GM18508 (cell line): Measurements from ENCODE around the gene CAMSAP1.

Experiments used
- ATAC-seq: cut with Tn5 transposase; IDR thresholded peaks from one replicate; pipeline ENCODE4 v1.9.1; 2021; ENCODE audit warnings: moderate number of reproducible peaks; ENCODE audit not compliant: insufficient read depth, unreplicated experiment

Gene CAMSAP1

DNA sequence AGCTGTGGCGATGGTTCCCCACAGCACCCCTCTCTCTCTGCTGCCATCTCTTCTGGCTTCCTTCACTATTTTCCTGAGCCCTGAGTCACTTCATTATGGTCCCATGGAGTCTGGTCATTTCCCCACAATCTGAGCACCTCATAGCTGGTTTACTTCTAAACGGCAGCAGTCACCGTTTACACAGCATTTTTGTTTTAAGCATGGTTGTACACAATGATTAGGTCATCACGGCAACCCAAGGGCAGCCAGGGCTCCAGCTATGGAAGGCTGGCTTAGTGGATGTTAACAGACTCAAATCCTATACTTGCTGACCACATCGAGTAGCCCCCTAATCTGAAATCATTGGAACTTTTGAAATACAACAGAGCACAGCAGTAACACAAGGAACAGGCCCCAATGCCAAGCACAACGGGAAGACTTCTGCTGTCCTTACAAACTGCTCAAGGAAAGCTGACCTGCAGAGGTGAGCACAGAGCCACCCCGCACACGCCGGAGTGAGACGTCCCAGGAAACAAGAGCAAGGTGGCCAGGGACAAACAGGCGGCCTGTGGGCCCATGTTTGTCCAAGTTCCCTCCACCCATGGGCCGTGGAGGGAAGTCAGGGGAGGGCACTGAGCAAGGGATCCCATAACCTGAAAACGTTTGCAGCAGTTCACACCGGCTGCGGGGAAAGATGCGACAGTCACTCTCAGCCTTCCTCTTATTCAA is 22.9 kb downstream of the CAMSAP1 start:
- no peak for ATAC-seq

- ATAC-seq: no peak
Measured at GRCh38 chr9:135883410-135884089, 23.8 kb downstream of the CAMSAP1 start.

DNA sequence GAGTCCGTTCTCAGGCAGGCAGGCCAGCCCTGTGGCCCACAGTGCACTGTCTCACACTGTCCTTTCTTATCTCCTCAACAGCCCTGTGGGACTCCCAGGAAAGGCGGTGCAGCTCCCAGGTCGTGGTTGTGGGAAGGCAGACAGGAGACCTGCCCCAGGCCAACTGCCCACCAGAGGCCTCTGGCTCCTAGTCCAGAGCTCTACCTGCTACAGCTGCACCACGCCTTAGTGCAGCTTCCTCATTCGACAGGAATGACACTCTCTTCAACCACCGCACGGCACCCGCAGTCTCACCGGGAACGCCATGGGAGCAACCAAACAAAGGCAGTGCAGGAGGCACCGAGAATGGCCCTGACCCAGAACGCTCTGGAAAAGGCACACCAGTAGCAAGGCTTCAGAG is 25.3 kb downstream of the CAMSAP1 start:
- no peak for ATAC-seq

- no peak for ATAC-seq
Measured at GRCh38 chr9:135880438-135880837, 26.9 kb downstream of the CAMSAP1 start.

- ATAC-seq: no peak
Measured at GRCh38 chr9:135879619-135880018, 27.7 kb downstream of the CAMSAP1 start.

GRCh38 chr9:135879237-135879601 is 28.1 kb downstream of the CAMSAP1 start:
- ATAC-seq: no peak

GRCh38 chr9:135878528-135879236 is 28.7 kb downstream of the CAMSAP1 start:
- ATAC-seq: no peak

DNA sequence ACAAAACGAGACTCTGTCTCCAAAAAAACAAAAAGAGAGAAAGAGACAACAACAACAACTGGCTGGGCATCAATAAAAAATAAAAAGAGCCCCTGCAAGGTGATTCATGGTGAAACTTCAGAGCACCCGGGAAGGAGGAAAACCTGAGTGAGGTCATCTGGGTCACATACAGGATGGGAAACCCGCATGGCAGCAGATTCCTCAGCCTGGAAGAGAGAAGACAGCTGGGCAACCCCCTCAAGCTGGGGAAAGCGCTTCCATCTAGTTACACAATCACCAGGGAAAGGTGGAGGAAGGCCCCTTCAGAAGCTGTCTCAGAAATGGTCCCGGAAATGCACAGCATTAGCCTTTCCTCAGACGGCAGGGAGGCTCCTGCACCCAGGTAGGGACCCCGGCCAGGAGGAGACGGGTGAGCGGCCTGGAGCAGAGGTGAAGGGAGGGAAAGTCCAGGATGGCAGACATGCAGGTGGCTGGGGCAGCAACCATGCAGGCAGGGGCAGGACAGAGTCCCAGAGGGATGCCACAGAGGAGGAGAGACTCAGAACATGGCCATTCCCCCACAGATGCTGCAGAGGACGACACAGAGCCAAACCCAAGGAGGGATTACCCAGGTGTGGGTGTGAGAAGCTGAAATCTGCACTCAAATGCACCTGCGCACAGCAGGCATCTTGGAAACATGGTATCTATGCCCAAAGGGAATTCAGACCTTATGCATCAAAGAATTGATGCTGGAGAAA is 29.4 kb downstream of the CAMSAP1 start:
- ATAC-seq: no peak

- no peak for ATAC-seq
Measured at GRCh38 chr9:135876936-135877335, 30.4 kb downstream of the CAMSAP1 start.

DNA sequence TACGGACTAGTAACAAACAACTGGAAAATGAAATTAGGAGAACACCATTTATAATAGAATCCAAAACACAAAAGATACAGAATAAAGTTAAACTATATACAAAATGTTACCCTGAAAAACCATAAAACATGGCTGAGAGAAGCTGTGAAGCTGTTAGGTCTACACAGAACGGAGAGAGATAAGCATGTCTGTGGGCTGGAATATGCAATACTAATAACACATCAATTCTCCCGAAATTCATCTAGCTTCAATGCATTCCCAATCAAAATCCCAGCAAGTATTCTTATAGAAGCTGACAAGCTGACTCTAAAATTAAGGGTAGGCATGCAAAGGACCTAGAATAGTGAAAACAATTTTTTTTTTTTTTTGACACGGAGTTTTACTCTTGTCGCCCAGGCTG is 32.5 kb downstream of the CAMSAP1 start:
- ATAC-seq: no peak

GRCh38 chr9:135869909-135870308 is 37.4 kb downstream of the CAMSAP1 start:
- ATAC-seq: no peak

GRCh38 chr9:135865531-135865930 is 41.8 kb downstream of the CAMSAP1 start:
- ATAC-seq: no peak

DNA sequence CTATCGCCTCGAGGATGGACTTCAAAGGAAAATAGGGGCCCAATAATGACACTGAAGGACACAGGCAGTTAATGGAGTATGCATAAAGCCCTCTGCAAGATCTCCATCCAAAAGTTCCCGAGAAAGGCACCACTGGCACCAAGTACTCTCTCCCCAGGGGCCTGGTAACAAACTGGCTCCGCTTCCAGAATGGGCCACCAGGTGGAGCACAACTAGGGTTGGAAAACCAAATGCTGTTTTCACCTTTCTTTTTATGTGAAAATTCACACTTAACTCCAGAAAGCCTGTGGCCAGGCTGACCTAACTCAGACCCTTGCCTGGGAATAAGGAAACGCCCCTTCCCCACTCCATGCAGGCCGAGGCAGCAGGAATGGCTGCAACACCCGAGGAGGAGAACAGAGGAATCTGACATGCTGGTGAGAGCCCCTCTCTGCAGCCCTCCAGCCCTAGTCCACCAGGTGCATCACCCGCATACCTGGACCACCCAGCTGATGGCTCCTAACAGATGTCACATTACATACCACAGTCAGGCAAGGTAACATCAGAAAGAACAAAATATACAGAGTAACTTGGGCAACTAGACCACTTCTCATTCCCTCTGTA is 42.8 kb downstream of the CAMSAP1 start:
- no peak for ATAC-seq

GRCh38 chr9:135862809-135863208 is 44.5 kb downstream of the CAMSAP1 start:
- ATAC-seq: no peak

GRCh38 chr9:135858491-135859185 is 48.7 kb downstream of the CAMSAP1 start:
- no peak for ATAC-seq

GRCh38 chr9:135857843-135858242 is 49.5 kb downstream of the CAMSAP1 start:
- ATAC-seq: no peak

DNA sequence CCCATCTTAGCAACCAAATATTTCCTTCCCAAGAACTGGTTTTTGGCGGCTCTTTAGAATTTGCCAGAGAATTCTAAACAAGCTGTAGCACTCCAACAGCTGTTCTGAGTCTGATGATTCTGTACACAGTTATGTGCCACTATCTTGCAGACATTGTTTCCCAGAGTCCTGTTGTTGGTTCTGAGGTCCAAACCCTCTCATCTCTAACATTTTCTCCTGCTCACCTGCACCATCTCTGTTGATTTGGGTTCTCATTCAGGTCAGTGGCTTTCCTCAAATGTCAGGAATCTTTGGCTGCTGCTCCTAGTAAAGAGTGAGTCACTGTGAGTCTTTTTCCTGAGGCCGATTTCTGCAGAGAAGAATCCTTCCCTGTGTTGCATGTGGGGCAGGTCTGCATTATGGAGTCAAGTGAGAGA is 50.0 kb downstream of the CAMSAP1 start:
- ATAC-seq: no peak

DNA sequence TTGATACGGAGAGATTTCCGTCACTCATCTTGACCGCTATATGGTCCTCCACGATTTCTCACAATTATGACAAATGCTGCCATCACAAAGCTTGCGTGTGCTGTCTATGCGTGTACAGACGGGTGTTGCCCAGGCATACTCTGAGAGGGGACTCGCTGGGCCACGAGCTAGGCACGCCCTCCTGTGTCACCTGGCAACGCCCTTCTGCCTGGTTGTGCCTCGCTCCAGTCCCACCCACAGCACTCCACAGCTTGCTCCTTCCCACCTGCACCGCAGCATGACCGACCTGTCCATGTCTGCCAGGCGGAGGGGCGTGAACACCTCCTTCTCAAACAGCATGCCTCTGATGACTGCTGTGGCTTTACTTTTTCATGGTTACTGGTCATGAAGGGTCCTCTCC is 55.6 kb downstream of the CAMSAP1 start:
- no peak for ATAC-seq

DNA sequence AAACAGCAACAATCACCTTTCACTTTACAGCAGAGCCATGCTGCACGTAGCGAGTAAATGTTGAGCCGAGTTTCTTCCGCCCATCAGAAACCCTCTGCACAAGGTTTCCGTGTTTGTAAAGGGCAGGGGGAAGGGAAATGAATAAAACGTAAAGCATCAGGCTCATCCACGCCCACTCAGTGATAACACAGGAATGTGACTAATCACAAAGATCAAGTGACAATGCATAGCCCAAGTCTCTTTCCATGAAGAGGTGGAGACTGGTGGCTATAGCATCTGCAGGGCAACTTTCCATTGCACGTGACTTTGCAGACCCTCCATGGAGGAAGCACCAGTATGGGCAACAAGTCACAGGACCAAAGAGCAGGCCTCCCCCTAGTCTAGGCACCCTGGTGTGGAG is 56.6 kb downstream of the CAMSAP1 start:
- ATAC-seq: no peak

DNA sequence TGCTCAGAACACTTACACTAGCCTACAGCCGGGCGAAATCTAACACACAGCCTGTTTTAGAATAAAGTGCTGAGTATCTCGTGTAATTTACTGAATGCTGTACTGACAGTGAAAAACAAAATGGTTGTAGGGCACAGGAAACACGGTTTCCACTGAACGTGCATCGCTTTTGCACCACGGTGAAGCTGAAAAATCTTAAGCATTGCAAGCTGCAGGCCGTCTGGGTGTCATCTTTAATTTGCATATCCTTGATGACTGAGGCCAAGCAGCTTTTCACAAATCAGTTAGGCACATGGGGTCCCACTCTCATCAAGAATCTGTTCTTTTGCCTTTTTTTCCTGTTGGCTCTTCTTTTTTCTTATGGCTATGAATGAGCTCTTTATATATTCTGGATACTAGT is 58.2 kb downstream of the CAMSAP1 start:
- ATAC-seq: no peak
